Uterus (tissue), 4 donors: Measurements from ENCODE around the gene C1S. TPM values are rescaled to one million over a fixed set of nuclear protein-coding genes. Genes with fewer than 3 reads are reported as not detected.

Experiments
- DNase-seq, 2 donors: peaks; one replicate each; pipeline ENCODE4 v3.0.0-alpha.2; 2019 to 2020
- H3K27ac ChIP-seq, 2 donors: fragments of 200-600 bp; sonication (generic); 1 replicate in 1 of 2; 2 replicates in 1 of 2; pipeline ENCODE4 v1.5.1; 2016 to 2018
- H3K27me3 ChIP-seq, 2 donors: fragments of 200-600 bp; sonication (generic); one replicate each; pipeline ENCODE4 v1.5.1; 2018 to 2019; ENCODE audit warnings: control low read depth in 1 of 2
- H3K36me3 ChIP-seq, 2 donors: fragments of 200-600 bp; sonication (generic); one replicate each; pipeline ENCODE4 v1.5.1; 2019; ENCODE audit warnings: control low read depth in 1 of 2
- H3K4me1 ChIP-seq, 2 donors: fragments of 200-600 bp; sonication (generic); one replicate each; pipeline ENCODE4 v1.5.1; 2018 to 2019; ENCODE audit warnings: control low read depth in 1 of 2
- H3K4me3 ChIP-seq, 2 donors: fragments of 200-600 bp; sonication (generic); 1 replicate in 1 of 2; 2 replicates in 1 of 2; pipeline ENCODE4 v1.5.1; 2018 to 2019; ENCODE audit warnings: mild to moderate bottlenecking in 1 of 2
- H3K9me3 ChIP-seq, 2 donors: fragments of 200-600 bp; sonication (generic); one replicate each; pipeline ENCODE4 v1.5.1; 2019; ENCODE audit warnings: control low read depth in 1 of 2
- CTCF ChIP-seq, 4 experiments: fragments of 200-600 bp in 2 of 4; fragments of 450-650 bp in 2 of 4; sonication (generic) in 2 of 4; IDR thresholded peaks; one replicate each; pipeline ENCODE4 v1.5.1; 2016 to 2019; ENCODE audit warnings: antibody characterized with exemption in 4 of 4, mild to moderate bottlenecking in 2 of 4, moderate library complexity in 1 of 4
- POLR2A ChIP-seq, 2 donors: fragments of 450-650 bp; IDR thresholded peaks; one replicate each; pipeline ENCODE4 v1.6.1; 2016; ENCODE audit warnings: antibody characterized with exemption in 2 of 2, mild to moderate bottlenecking in 1 of 2, moderate library complexity in 1 of 2
- intact Hi-C: fragments of 100-400 bp; cut with DNase I; formaldehyde crosslinking; loops from one replicate; pipeline ENCODE4 v1.15.1; 2023; ENCODE audit warnings: low total_unique reads
- total RNA-seq, 4 donors: library from RNA; depleted of rRNA in 3 of 4; stranded (reverse); fragments of >200 nt in 3 of 4; gene quantifications; one replicate each; pipeline versions ENCODE4 v1.1.0 to v1.2.4, GENCODE V29; 2014 to 2023
- donor health status: DM: yes; HTN: yes; CAD: no.

The C1S gene
- total RNA-seq, 4 donors from 2014 or later: 172 to 554 (median 468) TPM

DNA sequence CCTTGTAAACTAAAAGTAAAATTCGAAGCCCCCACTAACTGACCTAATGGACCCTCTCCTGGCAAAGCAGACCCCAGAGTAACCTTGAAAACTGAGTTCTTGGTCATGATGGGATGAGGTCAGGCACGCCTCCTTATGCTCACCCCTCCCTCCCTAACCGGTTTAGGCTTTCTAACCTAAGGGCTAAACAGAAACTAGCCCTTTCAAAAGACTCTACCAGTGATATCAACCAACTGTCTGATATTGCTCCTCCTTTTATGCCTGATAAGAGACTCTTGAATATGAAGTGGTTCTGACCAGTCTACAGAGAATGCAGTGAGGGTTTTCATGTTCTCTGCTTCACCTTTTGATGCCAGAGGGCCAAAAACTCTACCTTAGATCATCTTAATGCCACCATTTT is 37.4 kb upstream of the C1S start:
- intact Hi-C loops: no loop called here
- DNase-seq: no peak
- no peak overlapping the region for H3K4me3 ChIP-seq
- TF ChIP-seq CTCF (IDR thresholded peaks at IDR 0.05) (no peak), POLR2A (IDR thresholded peaks at IDR 0.05) (no peak)
- H3K27ac ChIP-seq: no peak overlapping the region
- no peaks in the 10 kb centered on the region for H3K4me1 ChIP-seq
- no peaks in the 10 kb centered on the region for H3K36me3 ChIP-seq
- no peaks in the 10 kb centered on the region for H3K9me3 ChIP-seq
- H3K27me3 ChIP-seq: no peaks in the 10 kb centered on the region

DNA sequence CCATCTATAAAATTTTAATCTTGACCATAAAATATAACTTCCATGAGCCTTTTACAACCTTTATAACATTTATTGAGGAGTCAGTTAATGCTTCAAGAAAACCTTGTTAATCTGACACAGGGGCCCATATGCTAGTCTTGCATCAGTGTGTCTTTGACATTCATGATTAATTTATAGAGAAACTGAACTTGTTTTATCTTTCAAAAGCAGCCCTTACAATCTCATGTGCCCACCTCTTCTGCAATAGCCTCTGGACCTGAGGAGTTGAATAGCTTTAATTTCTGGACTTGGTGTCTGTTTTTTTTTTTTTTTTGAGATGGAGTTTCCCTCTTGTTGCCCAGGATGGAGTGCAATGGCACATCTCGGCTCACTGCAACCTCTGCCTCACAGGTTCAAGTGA is 33.7 kb upstream of the C1S start:
- H3K27ac ChIP-seq: no peak overlapping the region
- TF ChIP-seq POLR2A (IDR thresholded peaks at IDR 0.05): no peak
- TF ChIP-seq CTCF (IDR thresholded peaks at IDR 0.05): no peak
- no peaks in the 10 kb centered on the region for H3K27me3 ChIP-seq
- no peaks in the 10 kb centered on the region for H3K9me3 ChIP-seq
- no peaks in the 10 kb centered on the region for H3K4me1 ChIP-seq
- intact Hi-C loops: no loop called here
- no peaks in the 10 kb centered on the region for H3K36me3 ChIP-seq
- H3K4me3 ChIP-seq: no peak overlapping the region
- DNase-seq: no peak

GRCh38 chr12:7031306-7031705 is 29.2 kb upstream of the C1S start:
- H3K27ac ChIP-seq: no peak overlapping the region
- DNase-seq: no peak
- H3K36me3 ChIP-seq: no peaks in the 10 kb centered on the region
- TF ChIP-seq POLR2A (IDR thresholded peaks at IDR 0.05) (no peak), CTCF (IDR thresholded peaks at IDR 0.05) (no peak)
- no peak overlapping the region for H3K4me3 ChIP-seq
- intact Hi-C loops: no loop called here
- H3K27me3 ChIP-seq: no peaks in the 10 kb centered on the region
- H3K9me3 ChIP-seq: no peaks in the 10 kb centered on the region
- no peaks in the 10 kb centered on the region for H3K4me1 ChIP-seq

GRCh38 chr12:7032990-7033389 is 27.5 kb upstream of the C1S start:
- no peak overlapping the region for H3K4me3 ChIP-seq
- TF ChIP-seq CTCF (IDR thresholded peaks at IDR 0.05) (no peak), POLR2A (IDR thresholded peaks at IDR 0.05) (no peak)
- intact Hi-C loops: no loop called here

DNA sequence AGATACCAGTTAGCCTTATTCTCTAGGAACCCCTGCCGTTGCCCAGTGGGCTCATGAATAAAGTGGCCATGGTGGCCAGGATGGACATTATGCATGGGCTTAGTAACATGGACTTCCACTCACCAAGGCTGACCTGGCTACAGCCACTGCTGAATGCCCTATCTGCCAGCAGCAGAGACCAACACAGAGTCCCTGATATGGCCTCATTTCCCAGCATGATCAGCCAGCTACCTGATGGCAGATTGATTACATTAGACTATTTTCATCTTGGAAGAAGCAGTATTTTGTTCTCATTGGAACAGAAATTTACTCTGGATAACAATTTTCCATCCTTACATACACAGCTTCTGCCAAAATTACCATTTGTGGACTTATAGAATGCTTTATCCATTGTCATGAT is 26.1 kb upstream of the C1S start:
- intact Hi-C loops: no loop called here
- no peak for DNase-seq
- no peaks in the 10 kb centered on the region for H3K9me3 ChIP-seq
- no peaks in the 10 kb centered on the region for H3K4me1 ChIP-seq
- H3K4me3 ChIP-seq: no peak overlapping the region
- no peaks in the 10 kb centered on the region for H3K27me3 ChIP-seq
- no peaks in the 10 kb centered on the region for H3K36me3 ChIP-seq
- TF ChIP-seq POLR2A (IDR thresholded peaks at IDR 0.05) (no peak), CTCF (IDR thresholded peaks at IDR 0.05) (no peak)
- no peak overlapping the region for H3K27ac ChIP-seq

More at GRCh38 chr12:7032990-7033389, 27.5 kb upstream of the C1S start:
- H3K36me3 ChIP-seq: no peaks in the 10 kb centered on the region
- H3K9me3 ChIP-seq: no peaks in the 10 kb centered on the region
- no peak for DNase-seq
- H3K4me1 ChIP-seq: no peaks in the 10 kb centered on the region
- H3K27ac ChIP-seq: no peak overlapping the region
- H3K27me3 ChIP-seq: no peaks in the 10 kb centered on the region
